NCI-H1417 (cell line): ENCODE results near the gene PTPN13.

Experiments used
- DNase-seq, 3 experiments: peaks; one replicate each; lab custom pipeline; 2025; lab: John Stamatoyannopoulos, UW

Gene PTPN13, protein sequence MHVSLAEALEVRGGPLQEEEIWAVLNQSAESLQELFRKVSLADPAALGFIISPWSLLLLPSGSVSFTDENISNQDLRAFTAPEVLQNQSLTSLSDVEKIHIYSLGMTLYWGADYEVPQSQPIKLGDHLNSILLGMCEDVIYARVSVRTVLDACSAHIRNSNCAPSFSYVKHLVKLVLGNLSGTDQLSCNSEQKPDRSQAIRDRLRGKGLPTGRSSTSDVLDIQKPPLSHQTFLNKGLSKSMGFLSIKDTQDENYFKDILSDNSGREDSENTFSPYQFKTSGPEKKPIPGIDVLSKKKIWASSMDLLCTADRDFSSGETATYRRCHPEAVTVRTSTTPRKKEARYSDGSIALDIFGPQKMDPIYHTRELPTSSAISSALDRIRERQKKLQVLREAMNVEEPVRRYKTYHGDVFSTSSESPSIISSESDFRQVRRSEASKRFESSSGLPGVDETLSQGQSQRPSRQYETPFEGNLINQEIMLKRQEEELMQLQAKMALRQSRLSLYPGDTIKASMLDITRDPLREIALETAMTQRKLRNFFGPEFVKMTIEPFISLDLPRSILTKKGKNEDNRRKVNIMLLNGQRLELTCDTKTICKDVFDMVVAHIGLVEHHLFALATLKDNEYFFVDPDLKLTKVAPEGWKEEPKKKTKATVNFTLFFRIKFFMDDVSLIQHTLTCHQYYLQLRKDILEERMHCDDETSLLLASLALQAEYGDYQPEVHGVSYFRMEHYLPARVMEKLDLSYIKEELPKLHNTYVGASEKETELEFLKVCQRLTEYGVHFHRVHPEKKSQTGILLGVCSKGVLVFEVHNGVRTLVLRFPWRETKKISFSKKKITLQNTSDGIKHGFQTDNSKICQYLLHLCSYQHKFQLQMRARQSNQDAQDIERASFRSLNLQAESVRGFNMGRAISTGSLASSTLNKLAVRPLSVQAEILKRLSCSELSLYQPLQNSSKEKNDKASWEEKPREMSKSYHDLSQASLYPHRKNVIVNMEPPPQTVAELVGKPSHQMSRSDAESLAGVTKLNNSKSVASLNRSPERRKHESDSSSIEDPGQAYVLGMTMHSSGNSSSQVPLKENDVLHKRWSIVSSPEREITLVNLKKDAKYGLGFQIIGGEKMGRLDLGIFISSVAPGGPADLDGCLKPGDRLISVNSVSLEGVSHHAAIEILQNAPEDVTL (N-terminal part only)

GRCh38 chr4:86593688-86594558 lies at the start of gene PTPN13:
Gene PTPN13, plus strand, starts transcription at chr4:86594315. Its CDS starts 40,942 bp downstream, at chr4:86635257.
- peak; percentile 95 to 99 (median 99) for DNase-seq

DNA sequence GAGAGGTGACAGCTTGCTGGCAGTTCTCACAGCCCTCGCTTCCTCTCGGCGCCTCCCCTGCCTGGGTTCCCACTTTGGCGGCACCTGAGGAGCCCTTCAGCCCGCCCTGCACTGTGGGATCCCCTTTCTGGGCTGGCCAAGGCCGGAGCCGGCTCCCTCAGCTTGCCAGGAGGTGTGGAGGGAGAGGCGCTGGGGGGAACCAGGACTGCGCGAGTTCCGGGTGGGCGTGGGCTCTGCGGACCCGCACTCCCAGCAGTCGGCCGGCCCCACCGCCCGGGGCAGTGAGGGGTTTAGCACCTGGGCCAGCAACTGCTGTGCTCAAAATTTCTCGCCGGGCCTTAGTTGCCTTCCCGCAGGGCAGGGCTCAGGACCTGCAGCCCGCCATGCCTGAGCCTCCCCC lies 47.0 kb upstream of the PTPN13 start:
- no peak for DNase-seq

DNA sequence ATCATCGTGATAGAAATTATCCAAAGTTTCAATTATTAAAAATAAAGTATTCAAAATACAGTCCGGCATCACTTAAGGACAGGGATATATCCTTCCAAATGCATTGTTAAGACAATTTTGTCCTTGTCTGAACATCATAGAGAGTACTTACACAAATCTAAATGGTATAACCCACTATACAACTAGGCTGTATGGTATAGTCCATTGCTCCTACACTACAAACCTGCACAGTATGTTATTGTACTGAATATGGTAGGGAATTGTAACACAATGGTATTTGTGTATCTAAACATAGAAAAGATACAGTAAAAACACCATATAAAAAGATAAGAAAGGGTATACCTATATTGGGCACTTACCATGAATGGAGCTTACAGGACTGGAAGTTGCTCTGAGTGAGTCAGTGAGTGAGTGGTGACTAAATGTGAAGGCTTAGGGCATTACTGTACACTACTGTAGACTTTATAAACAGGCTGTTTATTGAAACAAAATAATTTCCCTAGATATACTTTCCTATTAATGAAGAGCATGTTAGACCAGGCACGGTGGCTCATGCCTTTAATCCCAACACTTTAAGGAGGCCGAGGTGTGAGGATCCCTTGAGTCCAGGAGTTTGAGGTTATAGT lies 44.8 kb upstream of the PTPN13 start:
- no peak for DNase-seq

- no peak for DNase-seq
Measured at GRCh38 chr4:86551387-86551786, 42.7 kb upstream of the PTPN13 start.

GRCh38 chr4:86554646-86555045 lies 39.5 kb upstream of the PTPN13 start:
- no peak for DNase-seq

GRCh38 chr4:86556791-86557415 lies 37.2 kb upstream of the PTPN13 start:
- DNase-seq: no peak

DNA sequence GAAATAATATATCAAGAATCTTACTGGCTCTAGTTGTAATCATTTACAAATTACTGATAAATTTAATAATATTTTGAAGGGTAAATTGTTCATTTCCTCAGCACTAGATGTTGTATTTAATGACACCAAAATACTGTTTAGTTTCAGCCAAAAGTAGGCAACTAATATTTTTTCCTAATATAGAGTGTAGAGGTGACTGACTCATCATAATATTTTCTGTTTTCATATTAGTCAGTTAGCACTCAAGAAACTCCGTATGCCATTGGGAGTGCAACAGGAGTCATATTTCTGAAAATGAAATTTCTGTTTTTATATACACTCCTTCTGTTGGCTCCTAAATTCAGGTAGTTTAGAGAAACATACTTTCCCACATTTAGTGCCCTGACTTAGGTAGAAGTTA lies 36.6 kb upstream of the PTPN13 start:
- DNase-seq: no peak

GRCh38 chr4:86558258-86558657 lies 35.9 kb upstream of the PTPN13 start:
- DNase-seq: no peak

DNA sequence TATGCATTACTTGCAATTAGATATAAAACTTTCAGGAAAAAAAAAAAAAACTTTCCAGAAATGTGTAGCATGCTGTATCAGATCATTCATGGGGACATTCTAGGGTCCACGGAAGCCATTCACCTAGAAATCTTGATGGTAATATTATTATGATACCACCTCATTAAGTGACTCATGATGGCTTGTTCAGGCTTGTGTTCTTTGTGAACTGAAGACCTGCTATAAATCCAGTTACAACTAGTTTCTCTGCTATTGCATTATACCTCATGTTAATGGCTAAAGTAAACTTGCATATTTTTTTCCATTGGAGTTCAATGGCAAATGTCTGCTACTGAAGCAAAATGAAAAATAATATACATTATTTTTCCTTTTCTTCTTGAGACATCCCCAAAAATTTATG lies 35.3 kb upstream of the PTPN13 start:
- DNase-seq: peak in 1 of 3 experiments; percentile 16

- DNase-seq: no peak
Measured at GRCh38 chr4:86560447-86560846, 33.7 kb upstream of the PTPN13 start.

GRCh38 chr4:86561256-86561655 lies 32.9 kb upstream of the PTPN13 start:
- no peak for DNase-seq

GRCh38 chr4:86563416-86563815 lies 30.7 kb upstream of the PTPN13 start:
- DNase-seq: no peak

DNA sequence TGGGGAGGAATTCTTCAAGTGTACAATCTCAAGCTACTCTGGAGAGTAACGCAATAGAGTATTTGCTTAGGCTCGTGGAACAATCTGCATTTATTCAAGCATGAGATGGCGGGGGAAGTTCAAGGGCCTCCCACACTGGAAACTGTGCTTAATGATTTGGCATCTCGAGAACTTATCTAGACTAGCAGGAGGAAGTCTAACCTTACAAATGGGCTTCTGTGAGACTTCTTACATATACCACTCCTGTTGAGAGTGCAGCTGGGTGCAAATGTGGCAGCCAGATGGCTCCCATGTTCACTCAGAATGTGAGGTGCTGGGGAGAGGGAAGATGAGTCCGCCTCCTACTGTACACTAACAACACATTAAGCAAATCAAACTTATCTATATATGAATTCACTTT lies 29.3 kb upstream of the PTPN13 start:
- DNase-seq: peak in 1 of 3 experiments; percentile 22

- no peak for DNase-seq
Measured at GRCh38 chr4:86565651-86566050, 28.5 kb upstream of the PTPN13 start.

DNA sequence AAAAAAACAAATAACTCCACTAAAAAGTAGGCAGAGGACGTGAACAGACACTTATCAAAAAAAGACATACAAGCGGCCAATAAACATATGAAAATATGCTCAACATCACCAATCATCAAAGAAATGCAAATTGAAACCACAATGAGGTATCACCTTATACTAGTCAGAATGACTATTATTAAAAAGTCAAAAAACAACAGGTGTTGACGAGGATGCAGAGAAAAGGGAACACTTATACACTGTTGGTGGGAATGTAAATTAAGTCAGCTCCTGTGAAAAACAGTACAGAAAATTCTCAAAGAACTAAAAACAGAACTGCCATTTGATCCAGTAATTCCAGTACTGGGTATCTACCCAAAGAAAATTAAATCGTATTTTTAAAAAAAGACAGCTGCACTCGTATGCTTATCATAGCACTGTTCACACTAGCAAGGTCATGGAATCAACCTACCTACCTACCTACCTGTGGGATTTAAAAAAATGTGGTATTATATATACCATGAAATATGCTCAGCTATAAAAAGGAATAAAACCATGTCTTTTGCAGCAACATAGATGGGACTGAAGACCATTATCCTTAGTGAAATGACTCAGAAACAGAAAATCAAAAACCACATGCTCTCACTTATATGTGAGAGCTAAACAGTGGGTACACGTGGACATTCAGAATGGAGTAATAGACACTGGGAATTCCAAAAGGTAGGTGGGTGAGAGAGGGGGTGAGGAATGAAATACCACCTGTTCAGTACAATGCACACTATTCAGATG lies 24.8 kb upstream of the PTPN13 start:
- no peak for DNase-seq

- no peak for DNase-seq
Measured at GRCh38 chr4:86579941-86580340, 14.2 kb upstream of the PTPN13 start.

DNA sequence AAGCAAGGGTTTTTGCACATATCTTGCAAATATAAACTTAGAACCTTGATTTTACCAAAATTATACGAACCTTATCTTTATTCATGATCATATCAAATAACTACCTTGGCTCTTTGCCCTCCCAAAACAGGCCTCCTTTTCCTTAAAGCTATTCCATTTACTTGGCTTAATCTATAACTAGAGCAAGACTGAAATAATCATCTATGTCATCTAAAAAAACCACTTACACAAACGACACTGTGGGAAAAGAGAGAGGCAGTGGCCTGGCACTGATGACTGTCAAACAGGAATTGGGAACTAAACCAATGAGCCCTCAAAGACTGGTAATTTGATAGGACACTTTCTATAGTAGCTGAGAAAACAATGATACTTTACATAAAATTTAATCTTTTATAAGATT lies 11.7 kb upstream of the PTPN13 start:
- DNase-seq: no peak

DNA sequence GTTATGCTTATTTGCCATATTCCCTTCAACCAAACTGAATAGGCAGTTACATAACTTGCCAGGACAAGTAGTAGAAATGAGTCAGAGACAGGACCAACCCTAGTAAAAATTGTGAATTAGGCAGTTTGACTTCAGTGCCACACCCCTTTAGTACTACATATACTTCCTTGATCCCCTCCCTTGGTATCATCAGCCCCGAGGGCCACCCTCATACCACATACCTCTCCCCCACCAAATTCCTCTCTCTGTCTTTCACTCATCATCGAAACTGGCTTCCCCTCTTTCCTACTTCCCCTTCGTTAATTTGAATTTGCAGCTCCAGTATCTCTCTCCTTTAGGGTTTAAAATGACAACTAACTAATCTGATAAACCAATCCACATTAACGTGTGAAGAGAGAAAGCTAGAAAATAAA lies 7.9 kb upstream of the PTPN13 start:
- no peak for DNase-seq

GRCh38 chr4:86586626-86587380 lies 7.3 kb upstream of the PTPN13 start:
- DNase-seq: no peak
